Smooth muscle cell (in vitro differentiated cells): Measurements from ENCODE around the gene FDXACB1. TPM values are rescaled to one million over a fixed set of nuclear protein-coding genes. Genes with fewer than 3 reads are reported as not detected.
A peak's percentile ranks its signal among the peaks of the same experiment; 100 is the strongest.

Experiments used
- DNase-seq: peaks from one replicate; lab custom pipeline; 2025; ENCODE audit not compliant: unreplicated experiment; lab: John Stamatoyannopoulos, UW
- H2AFZ ChIP-seq: fragments of 200-600 bp; sonication (generic); 2 replicates; pipeline ENCODE4 v1.6.0; 2016; ENCODE audit warnings: antibody characterized with exemption, low read depth, mild to moderate bottlenecking
- H3F3A ChIP-seq: fragments of 200-600 bp; sonication (generic); 2 replicates; pipeline ENCODE4 v1.6.0; 2017; ENCODE audit warnings: antibody characterized with exemption, low read depth
- H3K27ac ChIP-seq: fragments of 200-600 bp; sonication (generic); 2 replicates; pipeline ENCODE4 v1.5.1; 2016; ENCODE audit warnings: low read depth, mild to moderate bottlenecking
- H3K27me3 ChIP-seq: fragments of 200-600 bp; sonication (generic); 2 replicates; pipeline ENCODE4 v1.6.1; 2016; ENCODE audit warnings: low read depth, mild to moderate bottlenecking
- H3K36me3 ChIP-seq: fragments of 200-600 bp; sonication (generic); 2 replicates; pipeline ENCODE4 v1.5.1; 2016; ENCODE audit warnings: low read depth
- H3K4me1 ChIP-seq: fragments of 200-600 bp; sonication (generic); 2 replicates; pipeline ENCODE4 v1.5.1; 2016; ENCODE audit warnings: low read depth
- H3K4me2 ChIP-seq: fragments of 200-600 bp; sonication (generic); 2 replicates; pipeline ENCODE4 v1.6.0; 2016; ENCODE audit warnings: mild to moderate bottlenecking
- H3K4me3 ChIP-seq: fragments of 200-600 bp; sonication (generic); 2 replicates; pipeline ENCODE4 v1.5.1; 2016; ENCODE audit warnings: mild to moderate bottlenecking
- H3K79me2 ChIP-seq: fragments of 200-600 bp; sonication (generic); 2 replicates; pipeline ENCODE4 v1.6.0; 2016; ENCODE audit warnings: low read depth, mild to moderate bottlenecking
- H3K9ac ChIP-seq: fragments of 200-600 bp; sonication (generic); 2 replicates; pipeline ENCODE4 v1.6.0; 2016; ENCODE audit warnings: low read depth
- H3K9me3 ChIP-seq: fragments of 200-600 bp; sonication (generic); replicated peaks from 2 replicates; pipeline ENCODE4 v1.5.1; 2016; ENCODE audit warnings: low read depth
- H4K20me1 ChIP-seq: fragments of 200-600 bp; sonication (generic); 2 replicates; pipeline ENCODE4 v1.6.0; 2016; ENCODE audit warnings: low read depth
- CTCF ChIP-seq: fragments of 200-600 bp; sonication (generic); IDR thresholded peaks from 2 replicates; pipeline ENCODE4 v1.5.1; 2017; ENCODE audit warnings: borderline replicate concordance, mild to moderate bottlenecking, antibody characterized with exemption; ENCODE audit not compliant: insufficient read depth, poor library complexity, severe bottlenecking
- WGBS: methylation state at CpG from one replicate; pipeline ENCODE4 v1.1.7; 2016; ENCODE audit warnings: low lambda C conversion rate; 5-methylcytosine and 5-hydroxymethylcytosine counted together
- polyA plus RNA-seq: library from polyadenylated mRNA; unstranded; fragments of >200 nt; fragmentation: Nextera tagmentation; extraction: Ambion mirVana; gene quantifications from 2 replicates; pipeline ENCODE4 v1.2.1, GENCODE V29; 2016
- total RNA-seq: library from RNA; depleted of rRNA; stranded (reverse); fragments of >200 nt; gene quantifications from 2 replicates; pipeline ENCODE4 v1.2.3, GENCODE V29; 2014

Gene FDXACB1
- total and polyA plus RNA-seq, 2 experiments from 2014 or later = 2.1 TPM

DNA sequence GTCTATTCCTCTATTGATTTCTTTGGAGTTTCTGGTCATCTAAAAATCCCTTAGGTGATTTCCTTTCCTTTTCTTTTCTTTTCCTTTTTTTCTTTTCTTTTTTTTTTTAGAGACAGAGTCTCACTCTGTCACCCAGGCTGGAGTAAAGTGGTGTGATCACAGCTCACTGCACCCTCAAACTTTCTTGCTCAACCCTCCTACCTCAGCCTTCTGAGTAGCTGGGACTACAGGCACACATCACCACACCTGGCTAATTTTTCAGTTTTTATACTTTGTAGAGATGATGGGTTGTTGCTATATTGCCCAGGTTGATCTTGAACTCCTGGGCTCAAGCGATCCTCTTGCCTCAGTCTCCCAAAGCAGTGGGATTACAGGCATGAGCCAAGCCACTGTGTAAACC is 37.8 kb upstream of the FDXACB1 start:
- no peaks in the 10 kb centered on the region for H3K79me2 ChIP-seq
- H3F3A ChIP-seq = no peaks in the 10 kb centered on the region
- no peaks in the 10 kb centered on the region for H3K36me3 ChIP-seq
- 100% methylated on average over 1 of the region's 1 CpG for WGBS
- no peak for DNase-seq
- H2AFZ ChIP-seq = no peak overlapping the region
- H3K4me2 ChIP-seq = no peak overlapping the region
- no peak overlapping the region for H3K4me3 ChIP-seq
- H3K9me3 ChIP-seq = no peaks in the 10 kb centered on the region
- H3K9ac ChIP-seq = no peak overlapping the region
- no peaks in the 10 kb centered on the region for H3K27me3 ChIP-seq
- no peak for TF ChIP-seq CTCF
- H3K27ac ChIP-seq = no peak overlapping the region
- H4K20me1 ChIP-seq = no peaks in the 10 kb centered on the region
- peaks cover 8% of the 10 kb centered on the region for H3K4me1 ChIP-seq

DNA sequence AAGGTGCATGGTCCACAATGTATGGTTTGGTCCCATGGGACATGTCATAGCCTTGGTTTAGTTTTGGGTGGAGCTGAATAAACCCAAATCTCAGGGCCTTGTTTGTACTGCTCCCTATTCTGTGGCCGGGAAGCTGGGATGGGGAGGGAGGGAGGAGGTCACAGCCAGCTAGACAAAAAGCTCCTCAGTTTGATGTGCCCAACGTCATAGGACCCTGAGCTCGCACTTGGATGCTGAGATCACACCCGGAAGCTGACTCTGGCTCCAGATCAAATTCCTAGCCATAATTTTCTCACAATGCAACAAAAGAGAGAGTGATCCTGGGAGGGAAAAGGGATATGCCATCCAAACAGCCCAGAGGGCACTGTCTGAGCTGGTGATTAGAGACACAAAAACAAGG is 35.0 kb upstream of the FDXACB1 start:
- H3K9ac ChIP-seq = no peak overlapping the region
- no peak overlapping the region for H3K27ac ChIP-seq
- H4K20me1 ChIP-seq = no peaks in the 10 kb centered on the region
- no peak overlapping the region for H3K4me3 ChIP-seq
- no peak overlapping the region for H2AFZ ChIP-seq
- no peaks in the 10 kb centered on the region for H3K9me3 ChIP-seq
- H3K4me1 ChIP-seq = peaks cover 9% of the 10 kb centered on the region
- no peaks in the 10 kb centered on the region for H3K79me2 ChIP-seq
- no peaks in the 10 kb centered on the region for H3F3A ChIP-seq
- no peaks in the 10 kb centered on the region for H3K36me3 ChIP-seq
- no peak for TF ChIP-seq CTCF
- 66% methylated on average over 4 of the region's 4 CpGs for WGBS
- no peak overlapping the region for H3K4me2 ChIP-seq
- no peaks in the 10 kb centered on the region for H3K27me3 ChIP-seq
- DNase-seq = no peak

GRCh38 chr11:111913031-111913861 is 34.3 kb upstream of the FDXACB1 start:
- DNase-seq = no peak
- TF ChIP-seq CTCF = no peak
- Histone ChIP-seq H3K36me3 (no peaks in the 10 kb centered on the region), H3K27ac (no peak overlapping the region), H2AFZ (peak overlapping the region; percentile 46), H3K4me3 (no peak overlapping the region), H3F3A (no peaks in the 10 kb centered on the region), H3K9ac (no peak overlapping the region), H3K27me3 (no peaks in the 10 kb centered on the region), H4K20me1 (no peaks in the 10 kb centered on the region), H3K4me1 (peaks cover 9% of the 10 kb centered on the region), H3K4me2 (no peak overlapping the region), H3K79me2 (no peaks in the 10 kb centered on the region), H3K9me3 (no peaks in the 10 kb centered on the region)
- 92% methylated on average over 22 of the region's 24 CpGs for WGBS

DNA sequence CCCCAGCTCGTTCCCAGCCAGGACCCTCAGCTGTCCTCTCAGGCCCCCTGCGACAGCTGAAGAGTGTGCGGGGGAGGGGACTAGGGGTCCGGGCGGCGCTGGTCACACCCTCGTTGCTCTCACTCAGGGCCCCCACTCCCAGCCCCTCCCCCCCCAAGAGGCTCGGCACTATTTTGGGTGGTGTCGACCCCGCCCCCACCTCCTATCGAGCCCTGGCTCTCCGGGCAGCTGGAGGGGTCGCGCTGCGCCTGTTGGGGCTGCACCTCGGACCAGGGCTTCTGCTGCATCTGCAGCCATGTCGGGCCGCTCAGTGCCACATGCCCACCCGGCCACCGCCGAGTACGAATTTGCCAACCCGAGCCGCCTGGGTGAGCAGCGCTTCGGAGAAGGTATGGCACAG is 33.6 kb upstream of the FDXACB1 start, which contains the start of gene HSPB2:
Gene HSPB2, plus strand, starts transcription at position 200 of the 400 bp plus-strand sequence. Its CDS starts 96 bp downstream, at position 296.
- peak within 1 kb of the TSS; percentile 74 for H3K4me2 ChIP-seq
- peak within 1 kb of the TSS; percentile 89 for H2AFZ ChIP-seq
- H3K9me3 ChIP-seq = no peaks in the 10 kb centered on the region
- 88% methylated on average over 19 of the region's 26 CpGs for WGBS
- peak within 1 kb of the TSS; percentile 82 for H3K27ac ChIP-seq
- H3K4me3 ChIP-seq = peak within 1 kb of the TSS; percentile 25
- TF ChIP-seq CTCF = no peak
- H3K9ac ChIP-seq = peak within 1 kb of the TSS; percentile 52
- no peaks in the 10 kb centered on the region for H3K36me3 ChIP-seq
- H3K79me2 ChIP-seq = no peaks in the 10 kb centered on the region
- no peak for DNase-seq
- H3K27me3 ChIP-seq = no peaks in the 10 kb centered on the region
- no peaks in the 10 kb centered on the region for H4K20me1 ChIP-seq
- H3K4me1 ChIP-seq = peaks cover 9% of the 10 kb centered on the region
- H3F3A ChIP-seq = no peaks in the 10 kb centered on the region
